HG02588 (cell line): ENCODE data around the gene SNX30.

ENCODE experiments used
- ATAC-seq: cut with Tn5 transposase; IDR thresholded peaks from one replicate; pipeline ENCODE4 v1.9.1; 2021; ENCODE audit warnings: mild to moderate bottlenecking, moderate library complexity; ENCODE audit not compliant: unreplicated experiment

SNX30 gene

GRCh38 chr9:112819635-112820496 is 69.3 kb downstream of the SNX30 start:
- peak; percentile 44 for ATAC-seq

GRCh38 chr9:112820881-112821280 is 70.3 kb downstream of the SNX30 start:
- ATAC-seq, result no peak

- no peak for ATAC-seq
Observed at GRCh38 chr9:112822618-112823017, 72.1 kb downstream of the SNX30 start.

DNA sequence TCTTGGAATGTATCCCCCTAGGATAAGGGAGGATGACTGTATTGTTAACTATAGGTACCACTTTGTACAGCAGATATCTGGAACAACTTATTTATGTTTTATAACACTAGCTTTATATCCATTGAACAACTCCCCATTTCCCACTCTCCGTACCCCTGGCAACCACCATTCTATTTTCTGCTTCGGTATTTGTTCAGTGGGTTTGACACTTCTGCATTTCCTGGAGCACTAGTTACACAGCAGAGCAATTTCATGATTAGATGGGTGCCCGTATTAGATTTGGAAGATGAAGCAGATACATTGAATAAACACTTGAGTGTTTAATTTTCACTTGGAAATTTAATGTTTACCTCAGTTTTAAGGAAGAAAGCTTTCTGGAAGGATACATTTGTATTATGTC is 72.7 kb downstream of the SNX30 start:
- ATAC-seq, result no peak

DNA sequence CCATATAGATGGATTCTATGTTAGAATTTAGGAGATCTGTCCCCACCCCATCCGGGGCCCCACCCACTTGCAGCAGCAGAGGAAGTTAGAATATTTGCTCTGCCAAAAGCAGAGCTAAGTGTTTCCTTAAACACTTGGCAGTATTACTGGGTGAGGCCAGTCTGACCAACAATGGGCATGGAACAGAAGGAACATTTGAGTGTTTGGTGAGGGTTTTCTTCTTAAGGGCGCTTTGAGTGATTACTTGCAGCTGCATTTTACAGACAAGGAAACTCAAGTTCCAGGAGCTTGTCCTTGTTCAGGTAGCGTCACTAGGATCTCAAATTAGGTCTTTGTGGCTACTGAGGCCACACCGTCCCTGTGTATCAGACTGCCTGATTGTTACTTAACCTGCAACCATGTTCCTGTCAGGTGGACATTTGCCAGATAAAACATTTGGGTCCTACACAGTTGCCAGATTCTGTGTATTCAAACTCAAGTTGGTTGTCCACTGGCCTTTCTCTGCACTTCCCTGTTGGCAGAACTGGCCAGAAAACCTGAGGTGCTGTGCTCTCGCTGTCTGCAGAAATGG is 80.8 kb downstream of the SNX30 start:
- ATAC-seq, result no peak

DNA sequence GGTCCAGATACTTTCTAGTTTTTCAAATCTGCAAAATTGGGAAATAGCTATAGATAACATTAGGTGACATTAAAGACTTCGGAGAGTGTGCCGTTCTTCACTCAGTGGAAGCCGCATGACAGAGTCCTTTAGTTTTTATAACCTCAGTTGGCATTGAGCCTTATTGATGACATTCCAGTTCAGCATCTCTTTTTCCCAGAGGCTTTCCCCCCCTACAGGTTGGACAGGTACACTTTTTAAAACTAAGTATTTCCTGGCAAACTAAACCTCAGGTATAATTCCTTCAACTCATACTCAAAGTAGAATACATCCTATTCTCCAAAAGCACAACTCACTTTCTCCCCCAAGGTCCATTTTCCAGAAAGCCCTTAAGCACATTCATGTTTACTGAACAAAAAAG is 81.4 kb downstream of the SNX30 start:
- ATAC-seq, result no peak

- no peak for ATAC-seq
Observed at GRCh38 chr9:112833081-112833480, 82.5 kb downstream of the SNX30 start.

- no peak for ATAC-seq
Observed at GRCh38 chr9:112836394-112836793, 85.8 kb downstream of the SNX30 start.

DNA sequence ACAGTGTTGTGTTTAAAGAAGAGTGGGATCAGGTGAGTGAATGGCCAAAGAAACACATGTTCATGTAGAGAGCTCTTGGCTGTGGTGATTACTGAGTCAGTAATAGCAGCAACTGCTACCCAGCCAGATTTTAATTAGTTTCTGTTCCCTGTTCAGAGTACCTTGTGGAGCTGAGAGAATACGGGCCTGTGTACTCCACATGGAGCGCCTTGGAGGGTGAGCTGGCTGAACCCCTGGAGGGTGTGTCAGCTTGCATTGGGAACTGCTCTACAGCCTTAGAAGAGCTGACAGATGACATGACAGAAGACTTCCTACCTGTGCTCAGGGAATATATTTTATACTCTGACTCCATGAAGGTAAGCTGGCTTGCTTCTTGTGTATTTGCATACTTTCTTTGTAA is 87.8 kb downstream of the SNX30 start:
- ATAC-seq, result no peak

DNA sequence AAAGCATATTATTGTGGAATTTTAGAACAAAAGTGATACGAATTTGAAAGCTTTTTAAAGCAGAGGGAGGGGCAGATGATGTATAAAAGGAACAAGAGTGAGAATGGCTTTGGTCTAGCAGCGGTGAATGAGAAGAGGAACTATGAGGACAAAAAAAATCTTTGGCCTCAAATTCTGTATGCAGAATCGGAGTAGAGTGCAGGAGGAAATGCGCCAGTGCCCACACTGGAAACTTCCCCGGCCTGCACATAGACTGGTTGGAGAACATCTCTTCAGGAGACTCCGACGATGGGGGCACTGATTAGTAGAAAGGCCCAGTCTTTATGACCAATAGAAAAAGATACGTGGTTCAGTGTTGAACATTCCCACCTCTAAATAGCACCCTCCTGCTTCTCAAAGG is 88.8 kb downstream of the SNX30 start:
- no peak for ATAC-seq

DNA sequence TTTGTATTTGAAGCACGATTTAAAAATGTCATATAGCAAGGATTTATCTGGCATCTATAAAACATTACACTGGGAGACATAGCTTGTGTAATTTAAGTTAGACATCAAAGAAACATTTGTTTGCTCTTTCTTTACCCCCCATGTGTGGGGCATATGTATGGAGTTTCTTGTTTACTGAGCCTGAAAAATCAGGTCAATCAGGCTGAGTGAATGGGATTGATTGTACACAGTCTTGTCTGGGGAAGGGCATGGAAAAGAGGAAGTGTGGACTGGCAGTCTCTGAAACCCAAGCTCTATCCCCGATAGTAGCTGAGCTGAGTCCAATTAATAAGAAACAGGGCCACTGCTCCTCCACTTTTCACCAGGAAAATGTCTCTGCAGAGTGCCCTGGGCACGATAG is 90.7 kb downstream of the SNX30 start:
- ATAC-seq, result no peak

DNA sequence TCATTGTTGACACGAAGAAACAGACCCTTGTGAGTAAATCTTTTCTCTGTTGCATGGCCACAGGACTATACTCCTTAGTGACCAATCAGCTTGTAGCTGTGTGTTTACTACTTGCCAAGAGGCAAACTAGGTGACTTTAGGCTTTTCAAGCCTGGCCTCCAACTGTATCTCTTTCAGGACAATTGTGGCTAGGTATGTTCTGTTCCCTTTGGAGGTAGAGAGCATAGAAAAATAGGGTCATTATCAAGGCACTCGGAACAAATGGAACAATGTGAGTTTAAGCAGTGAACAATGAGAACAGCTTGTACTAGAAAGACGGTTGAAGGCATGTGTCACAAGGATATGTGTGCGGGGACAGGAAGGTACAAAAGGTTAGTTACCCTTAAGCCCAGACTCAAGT is 92.0 kb downstream of the SNX30 start:
- no peak for ATAC-seq

GRCh38 chr9:112844771-112845542 is 94.4 kb downstream of the SNX30 start:
- ATAC-seq, result peak; percentile 77

GRCh38 chr9:112846528-112847488 is 96.2 kb downstream of the SNX30 start:
- ATAC-seq, result no peak

DNA sequence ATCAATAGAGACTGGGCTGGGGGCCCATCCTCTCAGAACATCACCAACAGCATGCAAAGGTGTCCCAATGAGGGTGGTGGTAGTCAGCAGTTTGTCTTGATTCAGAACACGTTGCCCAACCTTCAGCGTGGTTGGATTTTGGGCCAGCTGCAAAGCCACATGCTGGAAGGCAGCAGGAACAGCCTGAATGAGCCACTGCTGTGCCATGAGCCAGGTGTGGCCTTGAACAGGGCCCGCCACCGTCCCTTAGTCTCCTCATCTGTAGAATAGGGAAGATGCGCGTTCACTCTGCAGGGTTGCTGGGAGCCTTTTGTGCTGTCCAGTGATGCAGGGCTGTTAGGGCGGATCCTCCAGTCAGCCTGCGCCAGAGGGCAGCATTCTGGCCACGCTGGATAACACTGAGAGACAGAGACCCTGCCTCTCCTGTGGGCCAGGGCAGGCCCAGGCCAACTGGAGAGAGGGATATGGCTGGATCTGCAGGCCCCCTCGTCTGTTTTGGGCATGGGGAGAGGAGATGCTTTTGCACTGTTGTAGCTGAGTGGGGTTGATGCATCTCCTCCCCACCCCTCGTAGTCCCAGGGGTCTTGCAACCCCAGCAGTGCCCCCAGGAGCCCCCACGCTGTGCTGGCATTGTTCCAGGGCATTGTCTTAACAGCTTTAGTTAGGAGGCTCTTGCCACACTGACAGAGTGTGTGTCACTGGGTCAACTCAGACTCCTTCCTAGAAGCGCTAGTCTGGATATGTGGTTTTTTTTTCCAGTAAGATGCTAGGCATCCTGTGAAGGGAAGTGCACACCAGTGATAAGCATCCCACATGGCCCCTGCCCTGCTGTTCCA is 98.0 kb downstream of the SNX30 start:
- ATAC-seq, result no peak

- no peak for ATAC-seq
Observed at GRCh38 chr9:112849363-112849922, 98.9 kb downstream of the SNX30 start.

DNA sequence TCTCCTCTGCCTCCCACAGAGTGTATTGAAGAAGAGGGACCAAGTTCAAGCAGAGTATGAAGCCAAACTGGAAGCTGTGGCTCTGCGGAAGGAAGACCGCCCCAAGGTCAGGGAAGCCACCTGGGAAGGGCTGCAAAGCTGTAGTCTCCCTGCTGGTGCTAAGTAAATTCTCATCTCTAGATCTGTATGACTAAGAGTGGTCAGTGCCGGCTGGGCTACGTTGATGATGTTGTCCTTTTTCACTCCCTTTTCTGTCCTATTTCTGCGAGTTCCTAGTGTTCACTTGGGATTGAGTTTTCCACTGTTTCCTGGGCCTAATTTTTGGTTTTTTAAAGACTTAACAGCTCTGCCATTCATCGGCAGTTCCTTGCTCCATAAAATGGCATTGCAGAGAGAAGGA is 100.3 kb downstream of the SNX30 start:
- no peak for ATAC-seq

DNA sequence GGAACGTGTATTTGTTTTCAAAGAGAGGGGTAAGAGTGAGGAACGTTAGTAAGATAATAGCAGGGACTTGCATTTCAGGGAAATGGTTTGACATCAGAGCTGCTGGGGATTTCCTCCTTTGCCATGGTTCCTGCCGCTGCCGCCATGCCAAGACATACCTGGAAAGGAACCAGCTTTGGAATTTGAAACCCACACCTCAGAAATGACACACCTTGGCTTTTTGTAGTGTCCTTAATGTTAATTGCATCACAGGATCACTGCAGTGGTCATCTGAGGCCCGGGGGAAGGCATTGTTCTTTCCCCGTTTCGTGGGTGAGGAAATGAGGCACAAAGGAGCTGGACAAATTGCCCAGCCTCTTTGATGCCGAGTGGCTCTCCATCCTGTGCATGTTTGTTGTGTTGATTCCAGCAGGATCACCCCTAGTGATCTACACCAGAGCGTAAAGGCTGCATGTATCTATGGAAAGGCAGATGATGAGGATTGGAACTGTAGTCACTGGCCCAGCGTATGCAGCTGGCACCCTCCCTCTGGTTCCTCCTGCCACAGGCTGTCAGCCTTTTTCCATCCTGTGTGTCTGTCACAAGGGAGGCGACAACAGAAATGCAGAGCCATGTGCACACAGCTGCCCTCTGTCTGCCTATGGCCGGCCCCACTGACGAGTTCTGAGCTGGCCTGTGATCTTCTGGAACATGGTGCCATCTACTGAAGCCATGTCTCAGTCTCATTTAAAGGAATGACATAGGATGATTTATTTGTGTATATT is 102.4 kb downstream of the SNX30 start:
- ATAC-seq, result no peak
